IMR-90 (cell line): ENCODE measurements around the gene MRPL11. TPM values are rescaled to one million over a fixed set of nuclear protein-coding genes. Genes with fewer than 3 reads are reported as not detected.

Experiments used
- ATAC-seq: fragments of 200-7000 bp; cut with Tn5 transposase; 2 replicates; pipeline ENCODE4 v1.9.1; 2020; ENCODE audit warnings: low read depth, mild to moderate bottlenecking, moderate library complexity
- BruUV-seq: library from RNA; stranded (reverse); fragments of 400-500 nt; replicated peaks from 2 replicates; lab custom pipeline; 2021; lab: Mats Ljungman, UMichigan
- CTCF ChIA-PET: fragments of 300-600 bp; formaldehyde crosslinking; extraction: SDS; loops from one replicate; lab custom pipeline; 2021; ENCODE audit warnings: antibody characterized with exemption; lab: Yijun Ruan, JAX
- POLR2A ChIA-PET: fragments of 300-600 bp; sonication (Branson Sonifier 250); formaldehyde crosslinking; loops from one replicate; lab custom pipeline; 2022; ENCODE audit warnings: antibody characterized with exemption; ENCODE audit not compliant: unreplicated experiment; lab: Charles Lee
- DNase-seq: peaks from one replicate; pipeline ENCODE4 v3.0.0; 2013
- H2AFZ ChIP-seq: replicated peaks from 2 replicates; pipeline ENCODE3; 2013; ENCODE audit warnings: low read length, mild to moderate bottlenecking; ENCODE audit not compliant: poor library complexity
- H2AK5ac ChIP-seq: 2 replicates; pipeline ENCODE4 v1.6.1; 2013; ENCODE audit warnings: low read depth, low read length, inconsistent platforms
- H2AK9ac ChIP-seq: replicated peaks from 2 replicates; pipeline ENCODE3; 2013; ENCODE audit warnings: mild to moderate bottlenecking, low read depth, low read length, moderate library complexity; ENCODE audit not compliant: poor library complexity
- H2BK120ac ChIP-seq: 2 replicates; pipeline ENCODE4 v1.6.1; 2013; ENCODE audit warnings: low read depth, low read length, inconsistent platforms
- H2BK15ac ChIP-seq: 3 replicates; pipeline ENCODE4 v1.6.1; 2013; ENCODE audit warnings: low read depth, low read length, inconsistent platforms
- H2BK20ac ChIP-seq: 2 replicates; pipeline ENCODE4 v1.6.1; 2013; ENCODE audit warnings: low read depth, mild to moderate bottlenecking, inconsistent platforms, low read length, moderate library complexity
- H2BK5ac ChIP-seq: 2 replicates; pipeline ENCODE4 v1.6.1; 2013; ENCODE audit warnings: mild to moderate bottlenecking, low read depth, low read length, inconsistent platforms; ENCODE audit not compliant: poor library complexity, severe bottlenecking
- H3K14ac ChIP-seq: replicated peaks from 2 replicates; pipeline ENCODE4 v1.6.1; 2013; ENCODE audit warnings: low read depth, low read length, inconsistent platforms
- H3K18ac ChIP-seq: 2 replicates; pipeline ENCODE4 v1.6.1; 2013; ENCODE audit warnings: low read depth, low read length, control low read depth
- H3K23ac ChIP-seq: 2 replicates; pipeline ENCODE4 v1.6.1; 2013; ENCODE audit warnings: low read depth, low read length, inconsistent platforms
- H3K27ac ChIP-seq: 2 replicates; pipeline ENCODE4 v1.5.1; 2013; ENCODE audit warnings: mild to moderate bottlenecking, control low read depth, low read length; ENCODE audit not compliant: insufficient read depth
- H3K27me3 ChIP-seq: 2 replicates; pipeline ENCODE4 v1.6.1; 2013; ENCODE audit warnings: low read length; ENCODE audit not compliant: control insufficient read depth, insufficient read depth
- H3K36me3 ChIP-seq: 2 replicates; pipeline ENCODE4 v1.6.1; 2013; ENCODE audit warnings: low read length, mixed read lengths; ENCODE audit not compliant: control insufficient read depth, insufficient read depth
- H3K4ac ChIP-seq: 2 replicates; pipeline ENCODE4 v1.6.1; 2013; ENCODE audit warnings: low read depth, low read length, inconsistent platforms
- H3K4me1 ChIP-seq: 2 replicates; pipeline ENCODE4 v1.6.1; 2013; ENCODE audit warnings: low read length, mixed read lengths; ENCODE audit not compliant: control insufficient read depth, insufficient read depth
- H3K4me2 ChIP-seq: 2 replicates; pipeline ENCODE4 v1.6.1; 2013; ENCODE audit warnings: low read depth, mild to moderate bottlenecking, control low read depth, low read length, moderate library complexity
- H3K4me3 ChIP-seq: 2 replicates; pipeline ENCODE4 v1.5.1; 2013; ENCODE audit warnings: low read depth, mild to moderate bottlenecking, control low read depth, low read length, moderate library complexity; ENCODE audit not compliant: insufficient read depth
- H3K56ac ChIP-seq: 2 replicates; pipeline ENCODE4 v1.6.1; 2013; ENCODE audit warnings: low read length, inconsistent platforms; ENCODE audit not compliant: insufficient read depth; ENCODE audit errors: extremely low read depth
- H3K79me1 ChIP-seq, 2 experiments: 2 replicates each; pipeline ENCODE4 v1.6.1; 2013; ENCODE audit warnings: low read length in 2 of 2, inconsistent platforms in 1 of 2, low read depth in 1 of 2
- H3K9ac ChIP-seq: 2 replicates; pipeline ENCODE4 v1.6.1; 2013; ENCODE audit warnings: low read depth, low read length, control low read depth
- H3K9me1 ChIP-seq: 2 replicates; pipeline ENCODE4 v1.6.1; 2013; ENCODE audit warnings: low read length, inconsistent platforms; ENCODE audit not compliant: insufficient read depth
- H3K9me3 ChIP-seq: 2 replicates; pipeline ENCODE4 v1.6.1; 2013; ENCODE audit warnings: low read length; ENCODE audit not compliant: control insufficient read depth, insufficient read depth
- H4K20me1 ChIP-seq: 2 replicates; pipeline ENCODE4 v1.6.1; 2013; ENCODE audit warnings: low read length, inconsistent platforms; ENCODE audit not compliant: insufficient read depth
- H4K5ac ChIP-seq: 2 replicates; pipeline ENCODE4 v1.6.1; 2013; ENCODE audit warnings: mild to moderate bottlenecking, low read depth, low read length, control low read depth
- H4K8ac ChIP-seq, 2 experiments: 2 replicates each; pipeline ENCODE4 v1.6.1; 2013; ENCODE audit warnings: low read depth in 2 of 2, low read length in 2 of 2, control low read depth in 1 of 2, inconsistent platforms in 1 of 2
- H4K91ac ChIP-seq: 2 replicates; pipeline ENCODE4 v1.6.1; 2013; ENCODE audit warnings: low read depth, low read length, inconsistent platforms; ENCODE audit not compliant: insufficient read depth
- CHD1 ChIP-seq: IDR thresholded peaks from 2 replicates; pipeline ENCODE4 v1.6.1; 2012; ENCODE audit warnings: low read depth, low read length, improper control_type of control experiment
- CTCF ChIP-seq: conservative IDR thresholded peaks from 2 replicates; pipeline ENCODE4 v1.5.1; 2012; ENCODE audit warnings: mild to moderate bottlenecking, low read depth, low read length, improper control_type of control experiment
- FOS ChIP-seq: fragments of 150-350 bp; IDR thresholded peaks from 2 replicates; pipeline ENCODE4 v1.6.1; 2016; ENCODE audit warnings: low read depth, low read length
- MAFK ChIP-seq: IDR thresholded peaks from 2 replicates; pipeline ENCODE4 v1.6.1; 2012; ENCODE audit warnings: low read depth, low read length, improper control_type of control experiment
- MXI1 ChIP-seq: IDR thresholded peaks from 2 replicates; pipeline ENCODE4 v1.6.1; 2012; ENCODE audit warnings: low read depth, mild to moderate bottlenecking, low read length, moderate library complexity, borderline replicate concordance
- NFE2L2 ChIP-seq: fragments of 150-350 bp; IDR thresholded peaks from 2 replicates; pipeline ENCODE4 v1.6.1; 2016; ENCODE audit warnings: low read depth, mild to moderate bottlenecking, low read length
- POLR2A ChIP-seq: IDR thresholded peaks from 2 replicates; pipeline ENCODE4 v1.6.1; 2012; ENCODE audit warnings: mild to moderate bottlenecking, low read depth, low read length
- RAD21 ChIP-seq: IDR thresholded peaks from 2 replicates; pipeline ENCODE4 v1.6.1; 2012; ENCODE audit warnings: low read length, improper control_type of control experiment
- RFX5 ChIP-seq: IDR thresholded peaks from 2 replicates; pipeline ENCODE4 v1.8.0; 2012; ENCODE audit warnings: low read depth, mild to moderate bottlenecking, low read length, moderate library complexity
- USF2 ChIP-seq: fragments of 150-350 bp; IDR thresholded peaks from 2 replicates; pipeline ENCODE4 v1.6.1; 2017; ENCODE audit warnings: mild to moderate bottlenecking, antibody characterized with exemption, low read length, low read depth
- WGBS, 2 experiments: methylation state at CpG; one replicate each; pipeline versions ENCODE4 v1.1.5 to v1.1.7; 2013; ENCODE audit warnings: missing lambda C conversion rate in 2 of 2; ENCODE audit not compliant: insufficient read length in 1 of 2; ENCODE audit errors: extremely low coverage in 2 of 2; 5-methylcytosine and 5-hydroxymethylcytosine counted together
- dilution Hi-C: fragments of 300-500 bp; cut with HindIII; formaldehyde crosslinking; loops from one replicate; pipeline ENCODE4 v1.14.3; 2018; ENCODE audit warnings: low sequenced_read_pairs; ENCODE audit not compliant: unreplicated experiment
- in situ Hi-C: fragments of 300-500 bp; cut with MboI; formaldehyde crosslinking; loops from 3 replicates; pipeline ENCODE4 v1.14.3; 2019; ENCODE audit warnings: low sequenced_read_pairs, inconsistent platforms, mixed read lengths
- intact Hi-C: fragments of 100-400 bp; cut with micrococcal nuclease; formaldehyde crosslinking; loops from 2 replicates; pipeline ENCODE4 v1.10.0; 2022
- polyA plus RNA-seq, 3 experiments: library from polyadenylated mRNA; depleted of rRNA; stranded (reverse); fragments of >200 nt; gene quantifications; 2 replicates each; pipeline ENCODE4 v1.2.3, GENCODE V29; 2012; ENCODE audit warnings: low replicate concordance in 1 of 3
- total RNA-seq: library from RNA; depleted of rRNA; stranded (reverse); fragments of >200 nt; gene quantifications from 2 replicates; pipeline ENCODE4 v1.2.3, GENCODE V29; 2012

The MRPL11 gene
- total and polyA plus RNA-seq, 2 of the 4 experiments (the other 2 are of a cell fraction): 45.5 to 45.6 TPM

- BruUV-seq: no TSS peak
- Histone ChIP-seq H2BK20ac (no peak overlapping the region), H3K14ac (no peak overlapping the region), H3K9me3 (no peaks in the 10 kb centered on the region), H3K4me1 (peaks cover 1% of the 10 kb centered on the region), H4K5ac (no peak overlapping the region), H3K27ac (no peak overlapping the region), H3K9me1 (0 out of 2 replicates have a peak, but pooled peaks cover 11% of the 10 kb centered on the region), H3K18ac (no peak overlapping the region), H2BK120ac (no peak overlapping the region), H3K79me1 (peaks cover 11 to 33% of the 10 kb centered on the region in 2 experiments), H2BK5ac (no peak overlapping the region), H3K27me3 (no peaks in the 10 kb centered on the region), H3K23ac (no peak overlapping the region), H3K4ac (no peak overlapping the region), H3K4me3 (no peak overlapping the region), H3K56ac (no peak overlapping the region), H2AK5ac (no peak overlapping the region), H2AFZ (no peak overlapping the region), H3K36me3 (peaks cover 32% of the 10 kb centered on the region), H4K20me1 (peaks cover 11% of the 10 kb centered on the region; the same call in 1 of the 2 replicates), H3K9ac (no peak overlapping the region), H4K91ac (no peak overlapping the region), H2BK15ac (no peak overlapping the region), H4K8ac (no peak overlapping the region), H2AK9ac (no peak overlapping the region), H3K4me2 (no peak overlapping the region)
- intact Hi-C loops (no loop called here), in situ Hi-C loops (no loop called here), dilution Hi-C loops (no loop called here)
- ATAC-seq (no peak), DNase-seq (no peak)
- POLR2A ChIA-PET: interaction anchor here (1.1 kb wide), 1 partner anchor 12 kb away, joined by 3 read pairs; no protein-coding TSS in a partner anchor
- CTCF ChIA-PET: no interaction called here
- 81% methylated on average over 14 of the region's 20 CpGs; no CpG with 5 or more reads in 1 of the 2 experiments for WGBS, 2 experiments
- TF ChIP-seq RAD21 (no peak), POLR2A (no peak), FOS (no peak), NFE2L2 (no peak), CHD1 (no peak), USF2 (no peak), MAFK (no peak), RFX5 (no peak), CTCF (no peak), MXI1 (no peak)
These were observed 35.2 kb upstream of the MRPL11 start for GRCh38 chr11:66473608-66474515.
